GM20000 (cell line): ENCODE data around the gene TRAPPC14.
"Not testable (repeated sequence)": the region's sequence is repeated elsewhere in the genome, so short reads cannot be mapped to it uniquely, and the experiment has no call there.

Source experiments
- DNase-seq: peaks from one replicate; pipeline ENCODE4 v3.0.0; 2012; ENCODE audit warnings: low spot score
- TF ChIP-seq, protein P1 (sequence below): IDR thresholded peaks from 2 replicates; pipeline ENCODE4 v1.5.1; 2012; ENCODE audit warnings: mild to moderate bottlenecking, control low read depth; ENCODE audit errors: extremely low read depth, missing control alignments

Gene TRAPPC14

GRCh38 chr7:100130608-100131453, 27.7 kb downstream of the TRAPPC14 start:
- peak; percentile 80 for DNase-seq
- TF ChIP-seq, protein P1, sequence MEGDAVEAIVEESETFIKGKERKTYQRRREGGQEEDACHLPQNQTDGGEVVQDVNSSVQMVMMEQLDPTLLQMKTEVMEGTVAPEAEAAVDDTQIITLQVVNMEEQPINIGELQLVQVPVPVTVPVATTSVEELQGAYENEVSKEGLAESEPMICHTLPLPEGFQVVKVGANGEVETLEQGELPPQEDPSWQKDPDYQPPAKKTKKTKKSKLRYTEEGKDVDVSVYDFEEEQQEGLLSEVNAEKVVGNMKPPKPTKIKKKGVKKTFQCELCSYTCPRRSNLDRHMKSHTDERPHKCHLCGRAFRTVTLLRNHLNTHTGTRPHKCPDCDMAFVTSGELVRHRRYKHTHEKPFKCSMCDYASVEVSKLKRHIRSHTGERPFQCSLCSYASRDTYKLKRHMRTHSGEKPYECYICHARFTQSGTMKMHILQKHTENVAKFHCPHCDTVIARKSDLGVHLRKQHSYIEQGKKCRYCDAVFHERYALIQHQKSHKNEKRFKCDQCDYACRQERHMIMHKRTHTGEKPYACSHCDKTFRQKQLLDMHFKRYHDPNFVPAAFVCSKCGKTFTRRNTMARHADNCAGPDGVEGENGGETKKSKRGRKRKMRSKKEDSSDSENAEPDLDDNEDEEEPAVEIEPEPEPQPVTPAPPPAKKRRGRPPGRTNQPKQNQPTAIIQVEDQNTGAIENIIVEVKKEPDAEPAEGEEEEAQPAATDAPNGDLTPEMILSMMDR, result peak; percentile 93

GRCh38 chr7:100130220-100130607, 28.3 kb downstream of the TRAPPC14 start:
- DNase-seq, result not testable (repeated sequence)

DNA sequence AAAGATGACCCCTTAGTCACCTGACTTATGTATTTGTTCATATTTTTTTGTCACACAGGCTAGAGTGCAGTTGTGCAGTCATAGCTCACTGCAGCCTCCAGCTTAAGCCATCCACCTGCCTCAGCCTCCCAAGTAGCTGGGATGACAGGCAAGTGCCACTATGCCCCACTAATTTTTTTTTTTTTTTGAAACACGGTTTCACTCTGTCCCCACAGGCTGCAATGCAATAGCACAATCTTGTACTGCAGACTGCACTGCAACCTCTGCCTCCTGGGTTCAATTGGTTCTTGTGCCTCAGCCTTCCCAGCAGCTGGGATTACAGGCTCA, 29.9 kb downstream of the TRAPPC14 start:
- TF ChIP-seq, protein P1, result no peak
- DNase-seq, result no peak

GRCh38 chr7:100127866-100128636, 30.5 kb downstream of the TRAPPC14 start:
- DNase-seq, result peak; percentile 45
- TF ChIP-seq, protein P1, result no peak

DNA sequence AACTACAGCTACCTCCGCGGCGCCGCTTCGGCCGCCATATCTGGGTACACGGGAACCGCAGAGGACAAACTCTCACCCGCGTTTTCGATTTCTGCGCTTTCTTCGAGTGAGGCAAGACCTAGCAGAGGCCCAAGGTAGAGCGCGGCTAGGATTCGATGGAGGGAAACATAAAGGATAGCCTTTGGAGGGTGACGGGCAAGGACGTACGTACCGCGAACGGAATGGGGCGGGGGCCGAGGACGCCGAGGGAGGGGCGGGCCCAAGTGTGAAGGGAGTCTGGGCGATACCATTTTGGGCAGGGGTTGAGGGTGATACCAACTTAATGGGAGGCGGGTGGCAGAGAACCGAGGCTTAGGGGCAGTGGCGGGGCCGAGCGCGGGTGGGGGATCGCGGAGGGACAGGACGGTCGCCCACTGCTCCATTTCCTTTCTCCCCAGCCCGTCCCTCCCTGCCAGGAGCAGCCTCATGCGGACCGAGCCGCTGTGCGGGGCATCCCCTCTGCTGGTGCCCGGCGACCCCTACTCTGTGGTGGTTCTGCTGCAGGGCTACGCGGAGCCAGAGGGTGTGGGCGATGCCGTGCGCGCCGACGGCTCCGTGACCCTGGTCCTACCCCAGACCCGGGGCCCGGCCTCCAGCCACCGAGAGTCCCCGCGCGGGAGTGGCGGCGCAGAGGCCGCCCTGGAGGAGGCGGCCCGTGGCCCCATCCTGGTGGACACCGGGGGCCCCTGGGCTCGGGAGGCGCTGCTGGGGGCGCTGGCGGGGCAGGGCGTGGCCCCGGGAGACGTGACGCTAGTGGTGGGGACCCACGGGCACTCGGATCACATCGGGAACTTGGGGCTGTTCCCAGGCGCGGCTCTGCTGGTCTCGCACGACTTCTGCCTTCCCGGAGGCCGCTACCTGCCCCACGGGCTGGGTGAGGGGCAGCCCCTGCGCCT, 31.3 kb downstream of the TRAPPC14 start, which contains the start of gene MBLAC1:
Gene MBLAC1, plus strand, starts transcription at position 37 of the 935 bp plus-strand sequence. Its CDS starts 429 bp downstream, at position 466.
- TF ChIP-seq, protein P1, result no peak
- DNase-seq, result peak; percentile 93

GRCh38 chr7:100126239-100126930, 32.1 kb downstream of the TRAPPC14 start:
- TF ChIP-seq, protein P1, result no peak
- DNase-seq, result no peak
